Measurements from ENCODE around the gene FBP2.

The FBP2 gene

GRCh38 chr9:94593459-94594345, at the start of gene FBP2:
FBP2 (minus strand) TSS chr9:94593824; CDS start chr9:94593726, 98 bp downstream.
- no peak for DNase-seq

GRCh38 chr9:94643176-94643575, 49.6 kb upstream of the FBP2 start:
- no peak for DNase-seq

GRCh38 chr9:94642501-94642900, 48.9 kb upstream of the FBP2 start:
- no peak for DNase-seq

GRCh38 chr9:94639999-94640376, 46.4 kb upstream of the FBP2 start:
- no peak for DNase-seq

GRCh38 chr9:94639061-94639998, 45.7 kb upstream of the FBP2 start, which contains the start of gene FBP1:
FBP1 (minus strand) TSS chr9:94639518; CDS start chr9:94639310, 208 bp downstream.
- no peak for DNase-seq

- DNase-seq = no peak
These were observed 44.9 kb upstream of the FBP2 start for GRCh38 chr9:94638335-94639060.

GRCh38 chr9:94632737-94633136, 39.1 kb upstream of the FBP2 start:
- DNase-seq = no peak

- DNase-seq = no peak
These were observed 38.0 kb upstream of the FBP2 start for GRCh38 chr9:94631599-94631998.

GRCh38 chr9:94630833-94631232, 37.2 kb upstream of the FBP2 start:
- DNase-seq = no peak

GRCh38 chr9:94630281-94630680, 36.7 kb upstream of the FBP2 start:
- no peak for DNase-seq

GRCh38 chr9:94627287-94627686, 33.7 kb upstream of the FBP2 start:
- DNase-seq = no peak

GRCh38 chr9:94625835-94626234, 32.2 kb upstream of the FBP2 start:
- no peak for DNase-seq

- no peak for DNase-seq
These were observed 31.0 kb upstream of the FBP2 start for GRCh38 chr9:94624629-94625028.

- no peak for DNase-seq
These were observed 29.6 kb upstream of the FBP2 start for GRCh38 chr9:94623253-94623652.

- DNase-seq = no peak
These were observed 28.6 kb upstream of the FBP2 start for GRCh38 chr9:94622087-94622800.

- DNase-seq = no peak
These were observed 25.4 kb upstream of the FBP2 start for GRCh38 chr9:94619026-94619425.

GRCh38 chr9:94613003-94613402, 19.4 kb upstream of the FBP2 start:
- no peak for DNase-seq

GRCh38 chr9:94612071-94612470, 18.4 kb upstream of the FBP2 start:
- no peak for DNase-seq

- no peak for DNase-seq
These were observed 18.0 kb upstream of the FBP2 start for GRCh38 chr9:94611638-94612068.

- no peak for DNase-seq
These were observed 16.6 kb upstream of the FBP2 start for GRCh38 chr9:94610181-94610606.

- DNase-seq = no peak
These were observed 13.7 kb upstream of the FBP2 start for GRCh38 chr9:94607423-94607691.

- DNase-seq = no peak
These were observed 13.2 kb upstream of the FBP2 start for GRCh38 chr9:94606646-94607422.
